Motor neuron (in vitro differentiated cells): ENCODE results near the gene TRABD2B. TPM values are rescaled to one million over a fixed set of nuclear protein-coding genes. Genes with fewer than 3 reads are reported as not detected.
A peak's percentile ranks its signal among the peaks of the same experiment; 100 is the strongest.
"Not testable (repeated sequence)": the region's sequence is repeated elsewhere in the genome, so short reads cannot be mapped to it uniquely, and the experiment has no call there.

Experiments
- ATAC-seq, 8 experiments: fragments of 200-7000 bp; cut with Tn5 transposase; replicated peaks in 6 of 8; 2 replicates each; pipeline ENCODE4 v1.8.0; 2021; ENCODE audit warnings: mild to moderate bottlenecking in 8 of 8, moderate library complexity in 8 of 8
- H3K27ac ChIP-seq, 2 donors: fragments of 250-450 bp; sonication (Bioruptor Pico); 2 replicates each; pipeline ENCODE4 v1.9.0; 2021; ENCODE audit warnings: antibody characterized with exemption in 2 of 2, mild to moderate bottlenecking in 2 of 2, moderate library complexity in 1 of 2
- H3K4me1 ChIP-seq, 2 donors: fragments of 250-450 bp; sonication (Bioruptor Pico); replicated peaks in 1 of 2; 2 replicates each; pipeline ENCODE4 v1.6.1; 2021; ENCODE audit warnings: antibody characterized with exemption in 2 of 2, mild to moderate bottlenecking in 2 of 2, moderate library complexity in 1 of 2
- H3K4me3 ChIP-seq, 5 donors: fragments of 250-450 bp; sonication (Bioruptor Pico); 2 replicates each; pipeline ENCODE4 v1.9.0; 2021; ENCODE audit warnings: antibody characterized with exemption in 5 of 5, mild to moderate bottlenecking in 5 of 5, moderate library complexity in 4 of 5
- WGBS, 10 experiments: fragments of 450-650 bp; shearing (Covaris generic); methylation state at CpG; one replicate each; pipeline ENCODE4 v1.0.0; 2022; 5-methylcytosine and 5-hydroxymethylcytosine counted together
- in situ Hi-C, 9 experiments: fragments of 400-800 bp; cut with MboI; loops; one replicate each; pipeline ENCODE4 v1.15.0; 2021; ENCODE audit warnings: low sequenced_read_pairs in 9 of 9, low pct_unique_long_range_greater_than_20kb in 2 of 9; ENCODE audit not compliant: unreplicated experiment in 9 of 9
- total RNA-seq, 8 experiments: library from RNA; unstranded; fragments of 300-600 nt; gene quantifications; 2 replicates each; pipeline versions ENCODE4 v1.2.3 to v1.2.4, GENCODE V29; 2022

The TRABD2B gene
- total RNA-seq, 8 experiments from 2014 or later = 0.11 to 1.1 (median 0.42) TPM

- no peak for ATAC-seq
- peaks cover 14 to 30% of the 10 kb centered on the region in 2 donors for H3K4me1 ChIP-seq
- no peak overlapping the region for H3K27ac ChIP-seq
- 0 to 100% (median 92%) methylated on average over 1 to 2 of the region's 2 CpGs; no CpG with 5 or more reads in 2 of the 10 experiments for WGBS, 10 experiments
- in situ Hi-C loops = no loop called here
- no peak overlapping the region for H3K4me3 ChIP-seq
These were observed 25.6 kb downstream of the TRABD2B start for GRCh38 chr1:47971385-47972160.

- in situ Hi-C loops = no loop called here
- Histone ChIP-seq H3K4me3 (no peak overlapping the region), H3K27ac (no peak overlapping the region), H3K4me1 (peaks cover 14 to 30% of the 10 kb centered on the region in 2 donors)
- WGBS, 10 experiments = 40 to 100% (median 98%) methylated on average over 1 to 3 of the region's 3 CpGs; no CpG with 5 or more reads in 2 of the 10 experiments
- ATAC-seq = no peak
These were observed 26.3 kb downstream of the TRABD2B start for GRCh38 chr1:47970882-47971281.

DNA sequence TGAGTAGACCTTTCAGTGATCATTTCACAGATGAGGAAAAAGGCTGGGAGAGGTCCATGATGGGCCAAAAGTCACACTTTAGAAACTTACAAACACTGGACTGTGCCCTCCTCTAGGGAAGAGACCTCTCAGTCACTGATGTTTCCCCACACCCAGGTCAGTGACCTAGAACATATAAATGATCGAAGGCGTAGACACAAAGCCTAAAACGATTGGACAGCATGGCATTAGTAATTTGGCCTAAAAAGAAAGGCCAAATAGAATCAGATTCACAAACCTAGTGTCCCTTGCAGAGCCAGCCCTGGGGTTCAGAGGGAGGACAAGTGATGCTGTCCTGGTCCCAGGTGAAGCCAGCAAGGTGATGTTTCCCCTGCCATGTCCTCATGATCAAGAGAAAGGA is 27.7 kb downstream of the TRABD2B start:
- H3K4me1 ChIP-seq = peaks cover 14 to 30% of the 10 kb centered on the region in 2 donors
- 68 to 95% (median 90%) methylated on average over 2 to 3 of the region's 3 CpGs; no CpG with 5 or more reads in 2 of the 10 experiments for WGBS, 10 experiments
- ATAC-seq = no peak
- in situ Hi-C loops = no loop called here
- no peak overlapping the region for H3K27ac ChIP-seq
- H3K4me3 ChIP-seq = no peak overlapping the region

DNA sequence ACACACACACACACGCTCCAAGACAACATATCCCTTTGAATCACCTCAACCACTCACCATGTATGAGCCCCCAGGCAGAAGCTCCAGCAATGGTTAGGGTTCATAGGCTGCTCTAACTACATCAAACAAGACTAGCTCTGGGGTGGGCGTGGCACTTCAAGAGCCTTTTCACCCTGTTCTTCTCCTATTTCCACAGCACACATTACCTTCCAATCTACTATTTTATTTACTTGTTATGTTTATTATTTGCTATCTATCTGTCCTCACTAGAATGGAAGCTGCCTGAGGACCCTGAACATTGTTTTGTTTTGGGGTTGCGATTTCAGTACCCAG is 28.7 kb downstream of the TRABD2B start:
- H3K4me3 ChIP-seq = no peak overlapping the region
- no peak overlapping the region for H3K27ac ChIP-seq
- peak in 1 of 8 experiments; percentile 12 for ATAC-seq
- H3K4me1 ChIP-seq = peaks cover 14 to 33% of the 10 kb centered on the region in 2 donors
- in situ Hi-C loops = no loop called here
- 18 to 95% (median 88%) methylated on average over 1 to 3 of the region's 3 CpGs; no CpG with 5 or more reads in 1 of the 10 experiments for WGBS, 10 experiments

DNA sequence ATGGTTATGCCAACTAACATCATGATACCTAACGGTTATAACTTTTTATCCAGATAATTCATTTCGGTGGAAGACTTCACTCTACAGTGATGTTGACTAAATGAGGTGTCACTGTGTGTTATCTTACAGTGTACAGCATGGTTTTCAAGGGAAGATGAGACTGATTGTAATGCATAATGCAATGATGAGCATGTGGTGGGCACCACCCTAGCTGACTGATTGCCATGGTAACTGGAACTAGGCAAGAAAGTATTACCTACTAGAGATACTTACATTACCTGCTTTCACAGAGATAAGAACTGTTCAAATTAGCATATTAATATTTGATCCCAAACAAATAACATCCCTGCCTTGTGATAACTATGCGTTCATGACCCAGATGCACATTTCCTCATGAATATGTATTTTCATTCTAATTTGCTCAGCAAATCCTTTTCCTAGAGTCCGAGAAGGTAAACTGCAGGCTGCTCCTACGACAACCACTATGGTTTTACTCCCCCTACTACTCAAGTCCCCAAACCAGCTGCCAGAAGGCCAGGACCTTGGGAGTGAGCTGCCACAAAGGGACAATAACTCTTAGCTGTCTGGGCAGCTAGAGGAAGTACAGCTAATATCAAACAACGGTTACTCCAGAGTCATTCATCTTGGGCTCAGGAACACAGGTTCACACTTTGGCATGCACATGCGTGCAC is 29.2 kb downstream of the TRABD2B start:
- in situ Hi-C loops = no loop called here
- no peak overlapping the region for H3K27ac ChIP-seq
- H3K4me3 ChIP-seq = no peak overlapping the region
- peaks cover 14 to 33% of the 10 kb centered on the region in 2 donors for H3K4me1 ChIP-seq
- WGBS, 10 experiments = 48 to 74% (median 61%) methylated on average over 2 to 7 of the region's 7 CpGs; no CpG with 5 or more reads in 2 of the 10 experiments
- peak; percentile 60 to 92 (median 76) for ATAC-seq

DNA sequence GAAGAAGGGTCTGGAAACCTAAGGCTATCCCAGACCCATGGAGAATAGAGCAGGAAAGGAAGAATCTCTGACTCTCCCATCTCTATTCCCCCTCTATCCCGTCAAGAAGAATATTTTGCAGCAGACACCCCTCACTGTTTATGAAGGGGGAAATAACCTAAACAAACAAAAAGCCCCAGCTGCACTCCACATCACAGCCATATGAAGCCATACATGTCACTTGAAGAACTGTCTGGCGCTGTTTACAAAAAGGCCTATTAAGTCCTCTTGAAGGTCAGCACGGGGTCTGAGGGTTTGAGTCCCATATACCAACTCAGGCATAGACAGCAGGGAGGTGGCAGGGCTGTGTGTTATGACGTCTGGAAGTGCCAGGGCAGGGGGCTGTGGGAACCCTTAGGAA is 31.4 kb downstream of the TRABD2B start:
- no peak for ATAC-seq
- Histone ChIP-seq H3K27ac (no peak overlapping the region), H3K4me3 (no peak overlapping the region), H3K4me1 (peaks cover 14 to 27% of the 10 kb centered on the region in 2 donors)
- in situ Hi-C loops = no loop called here
- 14 to 100% (median 89%) methylated on average over 1 to 4 of the region's 4 CpGs; no CpG with 5 or more reads in 3 of the 10 experiments for WGBS, 10 experiments

DNA sequence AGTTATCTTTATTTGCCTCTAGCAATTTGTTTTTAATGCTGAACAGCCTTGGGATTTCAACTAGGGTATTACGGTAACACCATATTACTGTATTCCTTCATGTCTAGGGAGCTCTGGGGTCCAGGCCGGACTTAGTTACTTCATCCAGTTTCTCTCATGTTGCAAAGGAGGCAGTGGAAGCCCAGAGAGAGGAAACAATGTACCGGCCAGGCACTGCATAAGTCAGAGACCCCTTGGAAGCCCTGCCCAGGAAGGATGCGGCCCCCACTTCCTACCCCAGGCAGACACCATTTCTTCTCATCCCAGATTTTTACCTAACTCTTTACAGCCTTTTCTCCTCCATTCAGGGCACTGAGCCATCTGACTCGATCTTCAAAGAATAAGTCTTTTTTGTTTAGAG is 32.5 kb downstream of the TRABD2B start:
- in situ Hi-C loops = no loop called here
- 29 to 100% (median 88%) methylated on average over 1 to 5 of the region's 5 CpGs; no CpG with 5 or more reads in 1 of the 10 experiments for WGBS, 10 experiments
- Histone ChIP-seq H3K4me3 (no peak overlapping the region), H3K27ac (no peak overlapping the region), H3K4me1 (peaks cover 12 to 23% of the 10 kb centered on the region in 2 donors)
- ATAC-seq = no peak

DNA sequence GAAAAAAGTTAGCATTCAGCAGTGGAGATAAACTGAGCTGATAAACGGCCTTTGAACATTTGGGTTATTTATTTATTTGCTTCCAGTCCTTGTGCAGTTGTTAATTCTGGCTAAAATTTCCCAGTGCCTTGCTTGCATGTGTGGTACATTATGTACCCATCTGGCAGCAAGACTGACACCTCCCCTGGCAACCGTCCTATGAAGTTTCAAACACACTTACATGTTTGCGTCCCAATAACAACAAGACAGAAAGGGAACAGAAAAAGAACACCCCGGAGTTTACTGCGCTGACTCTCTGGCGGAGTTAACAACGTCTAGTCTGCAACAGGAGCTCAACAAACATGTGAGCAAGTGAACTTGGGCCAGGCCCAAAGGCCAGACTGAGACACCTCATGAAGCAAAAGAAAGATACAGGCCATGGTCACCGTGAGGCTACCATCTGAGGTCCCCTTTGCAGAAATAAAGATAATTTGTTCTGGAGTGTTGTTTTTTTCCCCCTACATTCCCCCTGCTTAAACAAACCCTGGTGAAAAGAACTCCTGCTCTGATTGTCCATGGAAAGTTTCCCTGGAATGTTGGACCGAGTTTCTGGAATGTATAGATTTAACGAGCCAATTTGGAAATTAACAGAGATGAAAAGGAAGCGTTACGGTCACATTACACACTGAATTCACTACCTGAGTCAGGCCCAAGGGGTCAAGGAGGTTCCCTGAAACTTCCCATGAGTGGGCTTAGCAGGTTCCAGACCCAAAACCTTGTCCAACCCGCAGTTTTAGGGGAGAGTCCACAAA is 33.4 kb downstream of the TRABD2B start:
- ATAC-seq = peak in 4 of 8 experiments; percentile 21 to 62 (median 30)

GRCh38 chr1:47962750-47963492 is 34.3 kb downstream of the TRABD2B start:
- peaks cover 4 to 12% of the 10 kb centered on the region in 2 donors for H3K4me1 ChIP-seq
- H3K4me3 ChIP-seq = no peak overlapping the region
- no peak overlapping the region for H3K27ac ChIP-seq
- no peak for ATAC-seq
- 60 to 100% (median 74%) methylated on average over 1 to 5 of the region's 5 CpGs; no CpG with 5 or more reads in 1 of the 10 experiments for WGBS, 10 experiments
- in situ Hi-C loops = no loop called here

More for the DNA sequence above, 33.4 kb downstream of the TRABD2B start:
- no peak overlapping the region for H3K27ac ChIP-seq
- in situ Hi-C loops = no loop called here
- H3K4me3 ChIP-seq = no peak overlapping the region
- H3K4me1 ChIP-seq = peaks cover 12 to 21% of the 10 kb centered on the region in 2 donors
- 12 to 89% (median 78%) methylated on average over 4 to 13 of the region's 13 CpGs for WGBS, 10 experiments

DNA sequence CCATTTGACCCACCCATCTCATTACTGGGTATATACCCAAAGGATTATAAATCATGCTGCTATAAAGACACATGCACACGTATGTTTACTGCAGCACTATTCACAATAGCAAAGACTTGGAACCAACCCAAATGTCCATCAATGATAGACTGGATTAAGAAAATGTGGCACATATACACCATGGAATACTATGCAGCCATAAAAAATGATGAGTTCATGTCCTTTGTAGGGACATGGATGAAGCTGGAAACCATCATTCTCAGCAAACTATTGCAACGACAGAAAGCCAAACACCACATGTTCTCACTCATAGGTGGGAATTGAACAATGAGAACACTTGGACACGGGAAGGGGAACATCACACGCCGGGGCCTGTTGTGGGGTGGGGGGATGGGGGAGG is 35.4 kb downstream of the TRABD2B start:
- in situ Hi-C loops, ATAC-seq, H3K4me3 ChIP-seq, H3K4me1 ChIP-seq, H3K27ac ChIP-seq: not testable (repeated sequence)
- no CpG with 5 or more reads among the region's 5 CpGs for WGBS, 10 experiments

DNA sequence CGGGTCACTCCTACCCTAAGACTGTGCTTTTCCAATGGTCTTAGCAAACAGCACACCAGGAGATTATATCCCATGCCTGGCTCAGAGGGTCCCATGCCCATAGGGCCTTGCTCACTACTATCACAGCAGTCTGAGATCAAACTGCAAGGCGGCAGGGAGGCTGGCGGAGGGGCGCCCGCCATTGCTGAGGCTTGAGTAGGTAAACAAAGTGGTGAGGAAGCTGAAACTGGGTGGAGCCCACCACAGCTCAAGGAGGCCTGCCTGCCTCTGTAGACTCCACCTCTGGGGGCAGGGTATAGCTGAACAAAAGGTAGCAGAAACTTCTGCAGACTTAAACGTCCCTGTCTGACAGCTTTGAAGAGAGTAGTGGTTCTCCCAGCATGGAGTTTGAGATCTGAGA is 40.7 kb downstream of the TRABD2B start:
- in situ Hi-C loops, ATAC-seq, H3K4me1 ChIP-seq, H3K4me3 ChIP-seq, H3K27ac ChIP-seq: not testable (repeated sequence)
- WGBS, 10 experiments = 53 to 100% (median 90%) methylated on average over 1 to 4 of the region's 6 CpGs; no CpG with 5 or more reads in 6 of the 10 experiments

- ATAC-seq = no peak
- H3K27ac ChIP-seq = no peak overlapping the region
- in situ Hi-C loops = no loop called here
- no peaks in the 10 kb centered on the region for H3K4me1 ChIP-seq
- WGBS, 10 experiments = 49 to 100% (median 88%) methylated on average over 1 to 3 of the region's 3 CpGs; no CpG with 5 or more reads in 2 of the 10 experiments
- H3K4me3 ChIP-seq = no peak overlapping the region
These were observed 43.5 kb downstream of the TRABD2B start for GRCh38 chr1:47953661-47954060.
